ENCODE measurements around the gene TLE3.

Gene TLE3

DNA sequence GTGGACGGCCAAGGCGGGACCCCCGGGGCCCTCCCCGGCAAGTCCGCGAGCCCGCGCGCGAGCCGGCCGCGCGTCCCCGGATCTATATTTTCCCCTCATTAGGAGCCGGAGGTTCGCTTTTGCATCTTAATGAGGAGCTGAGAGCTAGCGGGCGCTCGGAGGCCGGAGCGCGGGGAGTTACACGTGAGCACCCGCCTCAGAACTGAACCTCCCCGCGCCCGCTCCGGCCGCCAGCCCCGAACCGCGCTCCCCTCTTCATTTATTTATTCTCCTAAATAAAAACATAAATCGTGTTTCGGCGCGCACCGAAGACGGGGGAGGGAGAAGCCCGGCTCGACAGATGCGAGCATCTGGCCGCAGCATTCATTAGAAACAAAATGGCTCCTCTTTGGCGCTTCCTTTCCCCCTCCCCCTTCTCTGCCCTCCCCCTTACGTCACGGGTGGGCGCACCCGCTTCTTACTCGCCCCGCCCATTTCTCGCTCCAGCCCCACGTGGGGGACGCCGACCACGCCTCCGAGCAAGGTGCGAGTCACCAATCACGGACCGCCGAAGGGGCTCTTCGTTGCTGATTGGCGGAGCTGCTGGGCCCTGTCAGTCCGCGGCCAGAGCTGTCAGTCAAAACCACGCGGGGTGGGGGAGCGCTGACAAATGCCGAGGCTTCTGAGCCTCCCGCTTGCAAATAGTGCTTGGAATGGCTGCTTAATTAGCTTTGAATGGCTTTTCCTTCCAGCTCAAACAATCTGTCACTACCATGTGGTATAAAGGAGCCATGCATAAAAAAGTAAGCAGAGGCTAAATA is 1.6 kb upstream of the TLE3 start:
- peak overlapping the region; percentile 58 for H2AFZ ChIP-seq (ENCODE audit: low read length, unreplicated experiment)
- H3K27ac ChIP-seq (ENCODE audit: low read depth, low read length), result peak overlapping the region; percentile 61
- peaks cover 21% of the 10 kb centered on the region for H3K4me1 ChIP-seq (ENCODE audit: control insufficient read depth, insufficient read depth, low read length, unreplicated experiment)
- H3K36me3 ChIP-seq (ENCODE audit: insufficient read depth, low read length), result no peaks in the 10 kb centered on the region
- peaks cover 32% of the 10 kb centered on the region for H3K79me2 ChIP-seq (ENCODE audit: control insufficient read depth, insufficient read depth, low read length, unreplicated experiment)
- H3K4me3 ChIP-seq (ENCODE audit: low read depth, low read length), result peak overlapping the region; percentile 99
- H3K27me3 ChIP-seq (ENCODE audit: insufficient read depth, low read length), result no peaks in the 10 kb centered on the region

DNA sequence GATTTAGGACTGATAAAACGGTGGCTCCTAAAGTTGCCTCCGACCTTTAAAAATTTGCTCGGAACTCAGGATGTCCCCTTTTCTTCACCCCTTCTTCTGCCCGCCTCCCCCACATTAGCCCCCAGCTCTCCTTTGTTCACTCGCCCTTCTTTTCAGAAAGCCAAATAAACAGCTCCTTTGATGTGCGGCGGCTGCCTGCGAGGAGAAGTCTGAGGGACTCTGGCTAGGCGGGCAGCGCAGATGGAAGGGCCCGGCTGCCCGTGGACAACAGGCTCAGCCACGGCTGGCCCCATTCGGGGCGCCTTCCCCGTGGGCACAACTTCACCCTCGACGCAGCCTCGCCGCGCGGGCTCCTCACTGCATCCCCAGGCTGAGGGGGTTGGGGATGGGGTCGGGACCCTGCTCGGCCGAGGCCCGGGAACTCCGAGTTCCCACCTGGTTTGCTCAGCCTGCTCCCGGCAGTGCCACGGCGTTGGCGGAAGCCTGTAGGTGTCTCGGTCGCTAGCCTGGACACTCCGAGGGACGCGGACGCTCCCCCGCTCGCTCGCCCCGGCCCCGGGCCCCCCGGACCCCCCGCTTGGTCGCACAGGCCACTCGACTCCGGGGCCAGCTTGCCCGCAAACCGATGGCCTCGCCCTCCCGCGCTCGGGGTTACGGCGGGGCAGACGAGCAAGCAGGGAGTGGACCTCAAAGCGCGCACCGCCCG is 897 bp upstream of the TLE3 start:
- H3K27me3 ChIP-seq (ENCODE audit: insufficient read depth, low read length), result no peaks in the 10 kb centered on the region
- no peaks in the 10 kb centered on the region for H3K36me3 ChIP-seq (ENCODE audit: insufficient read depth, low read length)
- peak overlapping the region; percentile 99 for H3K4me3 ChIP-seq (ENCODE audit: low read depth, low read length)
- no peak overlapping the region for H2AFZ ChIP-seq (ENCODE audit: low read length, unreplicated experiment)
- peaks cover 27% of the 10 kb centered on the region for H3K4me1 ChIP-seq (ENCODE audit: control insufficient read depth, insufficient read depth, low read length, unreplicated experiment)
- H3K79me2 ChIP-seq (ENCODE audit: control insufficient read depth, insufficient read depth, low read length, unreplicated experiment), result peaks cover 39% of the 10 kb centered on the region
- peak overlapping the region; percentile 61 for H3K27ac ChIP-seq (ENCODE audit: low read depth, low read length)

DNA sequence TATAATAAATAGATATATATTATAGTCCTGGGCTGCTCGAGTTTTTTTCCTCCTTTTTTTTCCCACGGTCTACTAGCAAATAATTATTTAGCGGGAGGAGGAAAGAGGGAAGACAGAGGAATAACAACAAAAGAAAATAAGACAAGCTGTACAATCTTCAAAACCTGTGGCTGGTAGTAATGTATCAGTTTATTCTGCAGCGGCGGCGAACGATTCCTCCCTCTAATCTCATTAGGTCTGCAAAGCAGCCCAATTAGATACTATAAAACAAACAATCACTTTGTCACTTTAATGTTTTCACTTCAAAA is 390 bp upstream of the TLE3 start:
- H3K36me3 ChIP-seq (ENCODE audit: insufficient read depth, low read length), result no peaks in the 10 kb centered on the region
- peak overlapping the region; percentile 42 for H3K27ac ChIP-seq (ENCODE audit: low read depth, low read length)
- no peaks in the 10 kb centered on the region for H3K27me3 ChIP-seq (ENCODE audit: insufficient read depth, low read length)
- peak overlapping the region; percentile 99 for H3K4me3 ChIP-seq (ENCODE audit: low read depth, low read length)
- H3K79me2 ChIP-seq (ENCODE audit: control insufficient read depth, insufficient read depth, low read length, unreplicated experiment), result peaks cover 44% of the 10 kb centered on the region
- peaks cover 32% of the 10 kb centered on the region for H3K4me1 ChIP-seq (ENCODE audit: control insufficient read depth, insufficient read depth, low read length, unreplicated experiment)
- H2AFZ ChIP-seq (ENCODE audit: low read length, unreplicated experiment), result no peak overlapping the region

DNA sequence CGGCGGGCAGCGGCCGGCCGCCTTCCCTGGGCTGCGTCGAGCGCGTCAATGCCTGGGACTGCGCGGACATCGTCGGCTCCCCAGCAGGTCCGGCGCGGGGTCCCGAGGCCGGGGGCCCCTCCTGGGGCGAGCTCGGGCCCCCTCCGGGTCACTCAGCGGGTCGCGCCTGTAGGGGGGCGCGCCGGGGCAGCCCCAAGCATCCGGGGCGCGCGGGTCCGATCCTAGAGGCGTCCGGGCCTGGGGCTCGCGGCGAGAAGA is 725 bp downstream of the TLE3 start:
- H3K36me3 ChIP-seq (ENCODE audit: insufficient read depth, low read length), result 0 out of 2 replicates have a peak, but pooled peaks cover 1% of the 10 kb centered on the region
- H3K27ac ChIP-seq (ENCODE audit: low read depth, low read length), result peak overlapping the region; percentile 54; the same call in 1 of the 2 replicates
- no peaks in the 10 kb centered on the region for H3K27me3 ChIP-seq (ENCODE audit: insufficient read depth, low read length)
- peaks cover 55% of the 10 kb centered on the region for H3K79me2 ChIP-seq (ENCODE audit: control insufficient read depth, insufficient read depth, low read length, unreplicated experiment)
- peak overlapping the region; percentile 99 for H3K4me3 ChIP-seq (ENCODE audit: low read depth, low read length)
- peaks cover 42% of the 10 kb centered on the region for H3K4me1 ChIP-seq (ENCODE audit: control insufficient read depth, insufficient read depth, low read length, unreplicated experiment)
- peak overlapping the region; percentile 7 for H2AFZ ChIP-seq (ENCODE audit: low read length, unreplicated experiment)

DNA sequence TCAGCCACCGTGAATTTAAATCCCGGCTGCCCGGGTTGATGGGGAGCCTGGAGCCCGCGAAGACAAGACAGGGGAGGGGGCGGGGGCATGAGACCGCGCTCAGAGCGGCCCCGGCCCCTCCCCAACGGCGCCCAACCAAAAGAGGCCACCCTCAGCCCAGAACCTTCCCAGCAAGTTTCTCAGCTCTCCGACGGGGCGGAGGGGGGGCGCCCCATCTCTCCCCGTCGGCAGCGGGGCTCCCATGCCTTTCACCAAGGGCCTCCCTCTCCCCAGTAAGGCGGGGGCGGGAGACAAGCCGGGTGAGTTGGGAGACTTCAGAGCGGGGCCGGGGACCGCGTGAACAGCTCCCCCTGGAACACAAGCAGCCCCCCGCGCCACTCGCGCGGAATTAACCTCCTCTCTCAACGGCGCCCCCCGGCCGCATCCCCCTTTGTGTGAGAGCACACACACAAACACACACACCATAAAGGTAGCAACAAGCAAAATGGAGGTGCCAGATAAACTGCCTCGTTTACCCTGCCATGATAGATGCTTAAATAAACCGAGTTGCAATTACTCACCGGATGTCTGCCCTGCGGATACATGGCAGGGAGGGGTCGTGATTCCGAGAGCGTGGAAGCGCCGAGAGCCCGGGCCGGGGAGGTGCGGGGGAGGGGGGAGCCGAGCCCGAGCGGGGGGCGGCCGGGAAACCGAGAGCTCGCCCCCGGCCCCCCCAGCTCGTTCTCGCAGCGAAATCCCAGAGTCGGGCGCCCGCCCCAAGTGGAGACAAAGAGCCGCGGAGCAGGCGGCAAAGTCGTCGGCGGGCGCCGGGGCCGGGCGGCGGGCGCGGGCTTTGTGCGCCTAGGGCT is 1.3 kb downstream of the TLE3 start:
- Histone ChIP-seq H3K27ac (ENCODE audit: low read depth, low read length) (peak overlapping the region; percentile 54), H3K27me3 (ENCODE audit: insufficient read depth, low read length) (no peaks in the 10 kb centered on the region), H2AFZ (ENCODE audit: low read length, unreplicated experiment) (peak overlapping the region; percentile 20), H3K4me1 (ENCODE audit: control insufficient read depth, insufficient read depth, low read length, unreplicated experiment) (peaks cover 42% of the 10 kb centered on the region), H3K36me3 (ENCODE audit: insufficient read depth, low read length) (0 out of 2 replicates have a peak, but pooled peaks cover 5% of the 10 kb centered on the region), H3K4me3 (ENCODE audit: low read depth, low read length) (peak overlapping the region; percentile 99), H3K79me2 (ENCODE audit: control insufficient read depth, insufficient read depth, low read length, unreplicated experiment) (peaks cover 60% of the 10 kb centered on the region)

DNA sequence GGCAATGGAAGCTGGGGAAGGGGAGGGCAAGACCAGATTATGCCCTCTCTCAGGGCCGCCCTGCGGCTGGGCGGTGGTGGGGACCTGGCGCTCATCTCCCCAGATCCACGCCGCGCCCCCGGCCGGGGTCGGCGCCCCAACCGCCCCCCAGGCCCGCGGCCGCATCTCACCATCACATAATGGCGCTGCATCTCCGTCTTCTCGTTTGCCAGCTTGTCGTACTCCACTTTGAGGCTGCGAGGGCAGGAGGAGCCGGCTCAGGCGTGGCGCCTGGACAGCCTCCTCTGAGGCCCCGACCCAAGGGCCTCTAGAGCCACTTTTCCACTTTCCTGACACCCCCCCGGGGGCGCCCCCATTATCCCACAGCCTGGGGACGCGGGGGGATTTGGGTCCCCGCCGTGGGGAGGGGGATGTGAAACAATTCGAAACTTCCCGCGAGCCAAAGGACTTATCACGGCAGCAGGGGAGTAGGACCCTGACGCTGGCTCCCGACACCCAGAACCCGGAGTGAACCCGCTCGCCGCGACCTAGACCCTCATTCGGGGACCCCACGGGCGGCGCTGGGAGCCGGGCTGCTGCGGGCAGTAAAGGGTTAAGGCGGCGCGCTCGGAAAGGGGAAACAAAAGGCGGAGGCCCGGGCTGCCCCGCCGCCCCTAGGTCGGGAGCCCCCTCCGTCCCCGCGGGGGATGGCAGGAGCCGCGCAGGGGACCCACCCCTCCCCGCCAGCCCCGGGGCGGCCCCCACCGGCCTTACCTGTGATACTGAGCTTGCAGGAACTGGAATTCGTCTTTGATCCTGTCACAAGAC is 2.1 kb downstream of the TLE3 start:
- Histone ChIP-seq H3K27me3 (ENCODE audit: insufficient read depth, low read length) (no peaks in the 10 kb centered on the region), H2AFZ (ENCODE audit: low read length, unreplicated experiment) (peak overlapping the region; percentile 20), H3K4me1 (ENCODE audit: control insufficient read depth, insufficient read depth, low read length, unreplicated experiment) (peaks cover 44% of the 10 kb centered on the region), H3K36me3 (ENCODE audit: insufficient read depth, low read length) (peaks cover 14% of the 10 kb centered on the region; the same call in 1 of the 2 replicates), H3K4me3 (ENCODE audit: low read depth, low read length) (peak overlapping the region; percentile 99), H3K27ac (ENCODE audit: low read depth, low read length) (peak overlapping the region; percentile 54; the same call in 1 of the 2 replicates), H3K79me2 (ENCODE audit: control insufficient read depth, insufficient read depth, low read length, unreplicated experiment) (peaks cover 67% of the 10 kb centered on the region)

DNA sequence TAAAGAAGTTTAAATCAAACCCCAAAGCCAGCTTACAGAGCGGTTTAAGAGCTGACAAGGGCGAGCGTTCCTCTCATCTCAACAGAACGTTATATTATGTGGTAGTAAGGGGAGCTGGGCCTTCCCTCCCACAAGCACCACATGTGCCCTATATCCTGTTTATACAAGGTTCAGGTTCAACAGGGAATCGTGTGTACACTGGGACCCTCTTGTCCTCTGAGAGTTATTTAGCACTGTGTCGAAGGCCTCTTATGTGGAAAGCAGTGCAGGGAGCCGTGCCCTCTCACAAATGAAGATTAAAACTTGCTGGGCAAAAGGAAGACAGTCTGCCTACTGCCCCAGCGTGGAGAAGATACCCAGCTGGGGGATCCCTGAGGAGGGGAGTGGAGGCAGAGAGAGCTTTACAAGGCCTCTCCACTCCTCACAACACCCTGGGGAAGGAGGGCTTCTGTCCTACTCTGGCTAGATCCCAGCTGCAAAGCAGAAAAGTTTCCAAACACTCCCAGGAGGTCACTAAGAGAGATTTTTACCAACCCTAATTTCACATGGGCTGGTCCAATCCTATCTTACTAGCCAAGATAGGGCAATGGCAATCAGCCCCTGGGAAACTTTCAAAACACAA is 2.9 kb downstream of the TLE3 start:
- Histone ChIP-seq H2AFZ (ENCODE audit: low read length, unreplicated experiment) (peak overlapping the region; percentile 15), H3K27ac (ENCODE audit: low read depth, low read length) (peak overlapping the region; percentile 15; the same call in 1 of the 2 replicates), H3K4me3 (ENCODE audit: low read depth, low read length) (peak overlapping the region; percentile 99), H3K79me2 (ENCODE audit: control insufficient read depth, insufficient read depth, low read length, unreplicated experiment) (peaks cover 75% of the 10 kb centered on the region), H3K36me3 (ENCODE audit: insufficient read depth, low read length) (peaks cover 15% of the 10 kb centered on the region; the same call in 1 of the 2 replicates), H3K4me1 (ENCODE audit: control insufficient read depth, insufficient read depth, low read length, unreplicated experiment) (peaks cover 45% of the 10 kb centered on the region), H3K27me3 (ENCODE audit: insufficient read depth, low read length) (no peaks in the 10 kb centered on the region)

DNA sequence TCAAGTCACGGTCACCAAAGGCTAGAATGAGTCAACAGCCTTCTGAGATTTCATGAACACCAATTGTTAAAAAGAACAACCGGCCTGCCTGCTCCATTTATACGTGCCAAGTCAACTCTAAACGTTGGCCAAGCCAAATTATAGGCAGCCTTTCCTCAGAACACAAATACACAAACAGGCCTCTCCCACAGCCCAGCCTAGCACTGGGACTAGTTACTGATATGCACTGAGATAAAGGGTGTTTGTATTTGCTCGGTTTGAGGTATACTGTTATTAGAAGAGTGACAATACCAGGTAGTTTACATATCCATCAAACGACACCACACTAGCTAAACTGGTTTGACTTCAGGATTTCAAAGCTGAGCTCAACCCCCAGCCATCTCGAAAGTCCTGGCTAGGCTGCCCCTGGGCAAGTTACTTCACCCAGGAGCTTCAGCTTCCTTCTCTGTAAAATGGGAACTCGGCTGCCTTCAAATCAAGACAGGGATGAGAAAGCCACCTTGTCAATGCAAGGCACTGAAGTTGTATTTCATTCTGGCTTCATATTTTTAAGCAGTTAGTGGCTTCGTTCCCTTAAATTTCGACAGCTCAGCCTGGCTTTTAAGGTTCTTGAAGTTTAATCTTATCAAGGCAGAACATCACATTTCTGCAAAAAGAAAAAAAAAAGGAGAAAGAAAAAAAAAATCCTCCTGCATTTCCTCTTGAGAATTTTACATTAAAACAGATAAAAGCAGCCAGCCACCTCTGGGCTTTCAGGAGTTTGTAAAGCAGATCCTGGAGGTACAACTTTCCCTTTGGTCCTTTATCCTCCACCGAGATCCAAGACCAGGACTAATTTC is 4.0 kb downstream of the TLE3 start:
- H3K79me2 ChIP-seq (ENCODE audit: control insufficient read depth, insufficient read depth, low read length, unreplicated experiment), result peaks cover 84% of the 10 kb centered on the region
- peak overlapping the region; percentile 50 for H3K4me3 ChIP-seq (ENCODE audit: low read depth, low read length)
- H2AFZ ChIP-seq (ENCODE audit: low read length, unreplicated experiment), result no peak overlapping the region
- H3K36me3 ChIP-seq (ENCODE audit: insufficient read depth, low read length), result peaks cover 15% of the 10 kb centered on the region; the same call in 1 of the 2 replicates
- no peaks in the 10 kb centered on the region for H3K27me3 ChIP-seq (ENCODE audit: insufficient read depth, low read length)
- peak overlapping the region; percentile 57 for H3K27ac ChIP-seq (ENCODE audit: low read depth, low read length)
- peaks cover 55% of the 10 kb centered on the region for H3K4me1 ChIP-seq (ENCODE audit: control insufficient read depth, insufficient read depth, low read length, unreplicated experiment)

DNA sequence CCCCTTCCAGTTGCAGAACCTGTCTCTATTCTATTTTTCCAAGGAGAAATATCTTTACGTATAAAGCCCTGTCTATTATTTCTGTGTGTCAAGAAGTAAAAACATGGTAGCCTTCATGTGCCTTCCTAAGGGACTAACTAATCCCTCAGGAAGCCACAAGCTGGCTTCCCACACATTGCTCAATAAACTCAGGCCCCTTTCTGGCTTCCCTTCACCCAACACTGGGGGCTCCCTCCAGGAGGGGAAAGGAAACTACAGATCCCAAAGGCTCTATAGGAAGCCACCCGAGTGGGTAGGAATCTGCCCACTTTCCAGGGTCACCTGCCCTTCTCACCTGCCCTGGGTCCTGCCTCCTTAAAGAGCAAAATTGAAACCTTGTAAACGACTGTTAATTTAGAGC is 4.6 kb downstream of the TLE3 start:
- Histone ChIP-seq H3K4me1 (ENCODE audit: control insufficient read depth, insufficient read depth, low read length, unreplicated experiment) (peaks cover 55% of the 10 kb centered on the region), H2AFZ (ENCODE audit: low read length, unreplicated experiment) (no peak overlapping the region), H3K27me3 (ENCODE audit: insufficient read depth, low read length) (no peaks in the 10 kb centered on the region), H3K27ac (ENCODE audit: low read depth, low read length) (peak overlapping the region; percentile 57), H3K79me2 (ENCODE audit: control insufficient read depth, insufficient read depth, low read length, unreplicated experiment) (peaks cover 87% of the 10 kb centered on the region), H3K4me3 (ENCODE audit: low read depth, low read length) (peak overlapping the region; percentile 50), H3K36me3 (ENCODE audit: insufficient read depth, low read length) (peaks cover 16% of the 10 kb centered on the region; the same call in 1 of the 2 replicates)
